ENCODE data around the gene KRT8.
A peak's percentile ranks its signal among the peaks of the same experiment; 100 is the strongest.
"Not testable (repeated sequence)": the region's sequence is repeated elsewhere in the genome, so short reads cannot be mapped to it uniquely, and the experiment has no call there.

The KRT8 gene

DNA sequence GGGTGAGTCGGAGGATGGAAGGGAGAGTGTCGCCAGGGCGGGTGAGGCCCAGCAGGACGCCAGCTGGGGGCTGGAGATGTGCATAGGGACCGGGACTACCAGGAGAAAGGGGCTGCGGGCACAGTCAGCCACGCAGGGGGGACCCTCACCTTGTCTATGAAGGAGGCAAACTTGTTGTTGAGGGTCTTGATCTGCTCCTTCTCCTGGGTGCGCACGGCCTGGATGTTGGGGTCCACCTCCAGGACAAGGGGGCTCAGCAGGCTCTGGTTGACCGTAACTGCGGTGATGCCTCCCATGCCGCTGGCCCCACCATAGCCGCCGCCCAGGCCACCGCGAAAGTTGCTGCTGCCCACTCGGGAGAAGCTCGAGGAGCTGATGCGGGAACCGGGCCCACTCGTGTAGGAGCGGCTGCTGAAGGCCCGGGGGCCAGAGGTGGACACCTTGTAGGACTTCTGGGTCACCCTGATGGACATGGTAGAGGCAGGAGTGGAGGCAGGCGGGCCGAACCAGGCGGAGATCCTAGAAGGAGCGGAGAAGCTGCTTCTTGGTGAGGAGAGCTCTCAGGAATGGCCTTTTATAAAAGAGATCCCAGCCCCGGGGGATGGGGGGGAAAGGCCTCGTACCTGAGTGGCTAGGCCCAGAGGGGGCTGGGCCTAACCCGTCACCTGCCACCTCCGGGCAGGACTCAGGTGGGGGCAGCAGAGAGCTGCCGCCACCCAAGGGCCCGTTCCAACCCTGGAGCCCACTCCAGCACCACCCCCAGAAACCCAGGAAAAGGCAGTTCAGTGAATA lies at the start of gene KRT8:
Gene KRT8, minus strand, starts transcription at position 568 of the 792 bp plus-strand sequence. Its CDS starts 95 bp downstream, at position 473.
- not testable (repeated sequence) for DNase-seq (ENCODE audit: low spot score)

DNA sequence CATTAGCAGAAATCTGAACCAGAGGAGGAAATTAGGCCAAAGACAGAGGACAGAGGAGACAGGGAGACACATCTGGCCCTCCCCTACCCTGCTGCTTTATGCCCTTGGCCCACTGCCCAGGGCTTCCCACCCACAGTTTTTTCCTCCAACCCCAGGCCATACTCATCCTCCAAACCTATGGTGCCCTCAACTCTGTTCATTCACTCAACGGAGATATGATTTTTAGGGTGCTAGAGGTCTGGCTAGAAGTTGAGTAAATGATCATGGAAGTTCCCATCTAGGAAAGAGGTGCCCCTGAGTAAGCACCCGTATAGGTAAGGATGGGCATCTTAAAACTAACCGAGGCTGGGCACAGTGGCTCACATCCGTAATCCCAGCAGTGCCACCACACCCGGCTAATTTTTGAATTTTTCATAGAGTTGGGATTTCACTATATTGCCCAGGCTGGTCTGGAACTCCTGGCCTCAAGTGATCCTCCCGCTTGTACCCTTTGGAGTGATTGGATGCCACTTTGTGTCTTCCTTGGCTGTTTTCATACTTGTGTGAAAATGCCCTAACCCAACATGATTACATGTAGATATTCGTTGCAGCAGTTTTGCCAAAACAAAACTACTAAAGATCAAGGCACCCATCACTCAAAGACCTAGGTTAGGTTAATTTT lies 48.4 kb upstream of the KRT8 start:
- no peak for DNase-seq (ENCODE audit: low spot score)

DNA sequence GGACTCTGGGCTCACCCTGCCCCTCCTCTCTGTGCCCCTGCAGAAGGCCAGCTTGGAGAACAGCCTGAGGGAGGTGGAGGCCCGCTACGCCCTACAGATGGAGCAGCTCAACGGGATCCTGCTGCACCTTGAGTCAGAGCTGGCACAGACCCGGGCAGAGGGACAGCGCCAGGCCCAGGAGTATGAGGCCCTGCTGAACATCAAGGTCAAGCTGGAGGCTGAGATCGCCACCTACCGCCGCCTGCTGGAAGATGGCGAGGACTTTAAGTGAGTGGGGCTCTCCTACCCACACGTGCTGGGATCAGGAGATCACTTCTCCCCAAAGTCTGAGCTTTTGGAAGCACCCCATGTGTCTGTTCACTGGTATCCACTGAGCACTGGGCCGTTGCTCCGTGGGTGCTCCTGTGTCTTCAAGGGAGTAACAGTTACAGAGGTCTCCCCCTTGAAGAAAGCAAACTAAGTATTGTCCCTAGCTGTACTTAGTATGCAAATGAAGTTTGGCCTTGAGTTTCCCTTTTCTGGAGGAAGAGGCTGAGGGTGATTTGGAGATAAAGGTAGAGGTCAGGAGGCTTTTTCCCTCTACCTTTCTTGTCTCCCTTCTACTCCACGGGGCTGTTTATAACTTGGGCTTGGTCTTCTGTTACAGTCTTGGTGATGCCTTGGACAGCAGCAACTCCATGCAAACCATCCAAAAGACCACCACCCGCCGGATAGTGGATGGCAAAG lies 47.4 kb upstream of the KRT8 start:
- no peak for DNase-seq (ENCODE audit: low spot score)

DNA sequence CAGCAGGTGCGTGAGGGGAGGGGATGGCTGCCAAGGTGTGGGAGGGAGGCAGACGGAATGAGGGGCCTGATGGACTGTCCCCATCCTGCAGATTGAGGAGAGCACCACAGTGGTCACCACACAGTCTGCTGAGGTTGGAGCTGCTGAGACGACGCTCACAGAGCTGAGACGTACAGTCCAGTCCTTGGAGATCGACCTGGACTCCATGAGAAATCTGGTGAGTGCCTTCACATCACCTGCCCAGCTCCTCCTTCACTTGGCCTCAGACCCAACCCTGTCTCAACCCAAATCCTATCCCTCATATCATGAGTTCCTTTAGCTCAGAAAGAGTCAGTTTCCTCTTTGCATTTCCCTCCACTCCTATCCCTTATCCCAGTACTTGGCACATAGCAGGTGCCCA lies 46.8 kb upstream of the KRT8 start:
- no peak for DNase-seq (ENCODE audit: low spot score)

DNA sequence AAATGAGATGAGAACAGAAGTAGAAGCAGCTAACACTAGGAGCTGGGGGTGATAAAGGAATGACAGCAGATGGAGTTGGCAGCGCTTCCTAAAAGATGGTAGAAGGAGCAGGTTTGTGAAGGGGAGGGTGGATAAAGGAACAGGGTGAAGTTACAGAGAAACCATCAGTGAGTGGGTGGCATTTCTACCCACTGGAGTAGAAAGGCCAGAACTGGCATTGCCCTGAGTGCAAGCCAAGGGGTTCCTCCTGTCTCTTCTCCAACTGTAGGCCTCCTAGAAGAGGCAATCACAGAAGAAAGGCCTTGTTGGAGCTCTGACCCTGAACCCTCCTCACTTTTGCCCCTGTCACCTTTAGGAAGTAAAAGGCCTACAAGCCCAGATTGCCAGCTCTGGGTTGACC lies 46.2 kb upstream of the KRT8 start:
- DNase-seq (ENCODE audit: low spot score) = no peak

DNA sequence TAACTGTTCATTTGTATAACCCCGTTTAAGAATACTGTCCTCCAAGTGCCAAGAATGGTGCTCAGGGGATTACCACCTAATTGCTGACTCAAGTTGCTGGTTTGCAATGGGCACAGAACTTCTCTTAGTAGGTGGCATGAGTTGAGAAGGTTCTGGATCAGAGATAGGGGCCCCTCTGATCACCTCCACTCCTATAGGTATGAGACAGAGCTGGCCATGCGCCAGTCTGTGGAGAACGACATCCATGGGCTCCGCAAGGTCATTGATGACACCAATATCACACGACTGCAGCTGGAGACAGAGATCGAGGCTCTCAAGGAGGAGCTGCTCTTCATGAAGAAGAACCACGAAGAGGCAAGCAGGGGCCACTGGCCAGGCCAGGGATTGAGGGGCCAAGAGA lies 45.7 kb upstream of the KRT8 start:
- no peak for DNase-seq (ENCODE audit: low spot score)

DNA sequence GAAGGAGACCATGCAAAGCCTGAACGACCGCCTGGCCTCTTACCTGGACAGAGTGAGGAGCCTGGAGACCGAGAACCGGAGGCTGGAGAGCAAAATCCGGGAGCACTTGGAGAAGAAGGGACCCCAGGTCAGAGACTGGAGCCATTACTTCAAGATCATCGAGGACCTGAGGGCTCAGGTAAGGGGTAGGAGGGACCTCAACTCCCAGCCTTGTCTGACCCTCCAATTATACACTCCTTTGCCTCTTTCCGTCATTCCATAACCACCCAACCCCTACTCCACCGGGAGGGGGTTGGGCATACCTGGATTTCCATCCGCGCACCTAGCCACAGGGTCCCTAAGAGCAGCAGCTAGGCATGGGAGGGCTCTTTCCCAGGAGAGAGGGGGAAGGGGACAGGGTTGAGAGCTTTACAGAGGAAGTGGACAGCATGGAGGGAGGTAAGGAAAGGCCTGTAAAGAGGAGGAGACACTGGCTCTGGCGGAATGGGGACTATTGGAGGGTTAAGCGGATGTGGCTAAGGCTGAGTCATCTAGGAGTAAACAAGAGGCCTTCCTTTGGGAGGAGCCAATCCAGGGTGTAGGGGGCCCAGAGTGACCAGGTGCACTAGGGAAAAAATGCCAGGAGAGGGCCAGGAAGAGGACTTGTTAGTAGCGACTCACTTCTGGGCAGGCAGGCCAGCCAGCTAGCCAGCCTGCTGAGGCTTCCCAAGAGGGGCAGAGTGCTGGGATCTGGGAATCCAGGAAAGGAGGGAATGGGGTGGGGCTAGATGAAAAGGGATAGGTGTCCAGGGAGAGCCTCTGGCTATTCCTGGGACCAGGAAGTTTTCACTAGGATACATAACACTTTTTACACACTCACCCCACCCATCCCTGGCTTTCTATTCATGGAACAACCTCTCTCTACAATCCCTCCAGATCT lies 44.8 kb upstream of the KRT8 start:
- peak; percentile 92 for DNase-seq (ENCODE audit: low spot score)

DNA sequence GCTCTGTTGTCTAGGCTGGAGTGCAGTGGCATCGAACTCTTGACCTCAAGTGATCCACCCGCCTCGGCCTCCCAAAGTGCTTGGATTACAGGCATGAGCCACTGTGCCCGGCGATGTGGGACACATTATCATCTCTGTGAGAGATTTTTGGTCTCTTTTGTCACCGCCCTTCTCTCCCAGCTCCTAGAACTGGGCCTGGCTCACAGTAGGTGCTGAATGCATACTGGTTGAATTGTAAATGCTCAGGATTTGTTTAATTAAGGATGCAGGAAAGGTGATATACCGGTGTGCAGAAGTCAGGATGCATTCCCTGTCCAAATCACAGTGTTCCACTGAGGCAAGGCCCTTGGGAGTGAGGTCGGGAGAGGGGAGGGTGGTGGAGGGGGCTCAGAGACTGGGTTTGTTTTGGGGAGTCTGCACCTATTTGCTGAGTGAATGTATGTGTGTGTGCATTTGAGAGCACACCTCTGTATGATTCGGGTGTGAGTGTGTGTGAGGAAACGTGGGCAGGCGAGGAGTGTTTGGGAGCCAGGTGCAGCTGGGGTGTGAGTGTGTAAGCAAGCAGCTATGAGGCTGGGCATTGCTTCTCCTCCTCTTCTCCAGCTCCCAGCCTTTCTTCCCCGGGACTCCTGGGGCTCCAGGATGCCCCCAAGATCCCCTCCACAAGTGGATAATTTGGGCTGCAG lies 43.0 kb upstream of the KRT8 start:
- no peak for DNase-seq (ENCODE audit: low spot score)

DNA sequence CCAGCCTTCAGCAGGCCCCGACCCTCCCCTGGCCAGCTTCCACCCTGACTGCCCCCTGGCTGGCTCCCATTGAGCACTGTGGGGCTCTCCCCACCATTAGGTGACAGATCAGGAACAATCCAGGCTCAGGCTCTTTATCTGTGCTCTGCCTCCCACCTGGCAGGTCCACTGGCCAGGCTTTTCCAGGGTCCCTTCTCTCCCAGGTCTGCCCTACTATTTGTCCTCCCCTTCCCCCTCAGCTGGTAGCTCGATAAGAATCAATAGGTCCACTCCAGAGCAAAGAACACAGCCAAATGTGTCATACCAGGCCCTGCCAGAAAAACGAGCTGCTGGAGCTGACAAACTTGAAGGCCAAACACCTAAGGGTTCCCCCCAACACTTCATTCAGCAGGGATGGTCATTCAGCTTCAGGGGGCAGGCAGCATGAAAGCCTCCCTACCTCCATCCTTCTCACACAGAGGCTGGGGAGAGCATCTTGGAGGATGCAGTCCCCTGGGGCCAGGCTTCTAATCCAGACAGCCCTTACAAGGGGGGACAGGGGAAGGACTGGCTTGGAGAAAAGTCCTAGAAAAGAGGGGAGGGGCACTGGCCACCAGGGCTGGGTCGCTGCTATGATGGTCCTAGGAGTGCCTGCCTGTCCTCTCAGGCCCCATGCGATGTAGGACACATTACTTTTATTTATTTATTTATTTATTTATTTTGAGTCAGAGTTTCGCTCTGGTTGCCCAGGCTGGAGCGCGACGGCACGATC lies 42.1 kb upstream of the KRT8 start:
- DNase-seq (ENCODE audit: low spot score) = no peak

DNA sequence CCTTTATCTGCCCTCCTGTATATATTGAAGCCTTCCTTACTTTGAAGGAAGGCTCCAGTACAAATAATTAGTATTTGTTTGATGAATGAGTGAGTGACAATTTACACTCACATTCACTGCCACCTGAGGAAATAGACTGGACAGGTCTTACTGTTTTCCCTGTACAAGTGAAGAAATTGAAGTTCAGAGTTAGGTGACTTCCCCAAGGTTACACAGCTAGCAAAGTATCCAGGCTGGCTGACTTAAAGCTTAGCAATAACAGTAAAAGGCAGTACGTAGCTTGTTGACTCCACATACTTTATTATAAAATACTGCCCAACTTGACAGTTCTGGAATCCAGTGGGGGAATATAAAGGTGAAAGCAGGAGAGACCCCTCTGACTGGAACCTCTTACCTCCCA lies 41.5 kb upstream of the KRT8 start:
- DNase-seq (ENCODE audit: low spot score) = no peak

DNA sequence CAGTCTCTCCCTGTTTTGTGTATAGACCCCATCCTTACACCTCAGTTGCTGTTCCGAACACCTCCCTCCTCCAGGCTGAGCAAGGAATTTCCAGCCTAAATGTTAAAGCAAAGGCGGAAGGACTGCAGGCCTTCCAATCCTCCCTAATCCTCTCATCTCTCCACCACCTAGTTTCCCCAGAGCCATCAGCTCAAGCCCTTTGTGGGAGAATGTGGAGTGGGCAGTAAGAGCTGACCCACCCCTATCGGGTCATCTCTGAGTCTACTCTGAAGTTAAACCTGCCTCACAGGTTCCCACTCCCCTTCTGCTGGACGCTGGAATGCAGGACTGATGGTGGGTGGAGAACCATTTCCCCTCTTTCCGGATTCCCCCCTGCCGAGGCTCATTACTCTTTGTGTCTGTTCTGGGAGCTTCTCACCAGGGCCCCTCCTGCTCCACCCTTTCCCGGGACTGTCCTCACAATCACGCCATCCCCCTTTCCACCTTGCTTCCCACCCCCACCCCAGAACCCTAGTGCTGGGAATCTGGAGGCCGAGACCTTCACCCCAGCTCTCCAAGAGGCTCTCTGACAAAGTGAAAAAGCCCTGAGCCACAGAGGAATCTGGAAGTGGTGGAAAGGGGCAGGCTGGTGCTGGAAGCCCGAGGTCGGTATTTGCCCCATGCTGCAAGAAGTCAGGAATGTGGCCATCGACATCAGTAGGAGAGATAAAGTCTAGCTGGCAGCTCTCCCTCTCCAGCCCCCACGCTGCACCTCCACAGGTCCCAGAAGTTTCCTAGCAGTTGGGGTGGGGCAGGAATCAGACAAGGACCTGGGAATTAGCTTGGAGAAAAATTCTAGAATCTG lies 40.7 kb upstream of the KRT8 start:
- peak; percentile 72 for DNase-seq (ENCODE audit: low spot score)

DNA sequence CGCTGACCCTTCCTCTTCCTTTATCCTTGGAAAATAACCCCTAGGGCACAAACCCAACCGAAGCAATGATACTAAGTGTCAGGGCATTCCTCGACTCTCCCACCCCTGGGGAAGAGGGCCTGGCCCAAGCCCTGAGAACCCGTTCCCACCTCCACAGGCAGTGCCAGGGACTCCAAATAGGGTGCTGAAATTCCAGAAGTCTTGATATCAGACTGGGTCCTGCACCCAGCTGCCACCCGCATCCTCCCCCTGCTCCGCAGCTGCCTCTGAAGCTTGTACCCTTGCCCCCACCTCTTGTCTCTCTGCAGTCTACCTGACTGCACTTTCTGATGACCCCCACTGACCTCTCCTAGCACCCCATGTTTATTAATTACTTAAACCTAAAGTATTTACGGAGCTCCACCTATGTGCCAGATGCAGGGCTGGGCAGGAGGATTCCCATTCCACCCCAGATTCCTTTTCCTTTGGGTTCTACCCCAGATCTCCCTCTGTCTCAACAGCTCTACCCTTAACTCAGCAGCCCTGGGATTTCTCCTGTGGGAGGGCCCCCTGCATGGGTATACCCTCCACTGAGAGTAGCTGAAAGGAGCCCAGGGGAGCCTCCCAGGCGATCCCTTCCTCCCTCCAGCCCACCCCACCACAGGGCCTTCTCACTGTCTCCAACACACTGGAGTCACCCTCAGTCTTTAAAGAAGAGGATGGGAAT lies 40.0 kb upstream of the KRT8 start:
- DNase-seq (ENCODE audit: low spot score) = no peak

DNA sequence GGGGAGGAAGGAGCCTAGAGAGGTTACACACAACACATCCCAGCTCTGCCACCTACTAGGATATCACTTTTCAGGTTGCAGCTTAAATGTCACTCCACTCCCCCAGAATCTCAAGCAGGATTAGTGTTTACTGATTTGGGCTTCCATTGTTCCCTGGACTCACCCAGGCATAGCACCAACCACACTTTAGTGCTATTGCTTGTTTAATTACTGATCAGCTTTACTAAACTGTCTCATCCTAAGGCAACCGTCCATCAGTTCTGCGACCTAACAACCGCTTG lies 38.0 kb upstream of the KRT8 start:
- DNase-seq (ENCODE audit: low spot score) = no peak

DNA sequence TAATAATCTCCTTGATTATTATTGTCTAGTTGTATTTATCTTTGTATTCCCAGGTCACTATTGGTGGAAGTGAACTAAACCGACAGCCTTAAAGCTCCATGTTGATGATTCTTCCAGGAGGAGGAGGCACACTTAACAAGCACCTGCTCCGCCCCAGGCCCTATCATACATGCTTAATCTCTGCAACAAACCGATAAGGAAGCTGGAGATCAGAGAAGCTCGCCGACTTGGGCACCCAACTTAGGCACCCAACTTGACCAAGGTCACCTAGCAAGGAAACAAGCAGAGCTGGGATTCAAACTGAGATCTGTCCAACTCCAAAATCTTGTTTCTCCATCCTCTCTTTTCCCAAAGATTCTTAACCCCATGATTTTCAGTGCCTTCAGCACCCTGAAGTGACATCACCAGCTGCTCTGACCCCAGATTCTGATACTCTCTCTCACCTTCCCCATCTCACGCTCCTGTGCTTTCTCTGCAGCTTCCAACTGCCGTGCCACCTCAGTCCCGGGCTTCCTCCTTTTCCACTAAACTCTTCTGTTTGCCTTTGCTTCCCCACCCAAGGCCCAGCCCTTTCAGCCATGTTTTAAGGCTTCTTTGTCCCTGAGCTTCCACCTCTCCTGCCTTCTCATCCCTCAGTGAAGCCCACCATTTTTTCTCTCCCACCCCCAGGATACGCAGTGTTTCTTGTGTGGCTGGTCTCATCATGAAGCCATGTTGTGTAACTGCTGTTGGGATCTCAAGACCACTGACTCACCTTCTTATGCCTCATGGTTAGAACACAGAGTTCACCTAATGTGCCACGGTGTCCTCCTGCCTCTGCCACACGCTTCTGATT lies 37.4 kb upstream of the KRT8 start:
- DNase-seq (ENCODE audit: low spot score) = no peak

DNA sequence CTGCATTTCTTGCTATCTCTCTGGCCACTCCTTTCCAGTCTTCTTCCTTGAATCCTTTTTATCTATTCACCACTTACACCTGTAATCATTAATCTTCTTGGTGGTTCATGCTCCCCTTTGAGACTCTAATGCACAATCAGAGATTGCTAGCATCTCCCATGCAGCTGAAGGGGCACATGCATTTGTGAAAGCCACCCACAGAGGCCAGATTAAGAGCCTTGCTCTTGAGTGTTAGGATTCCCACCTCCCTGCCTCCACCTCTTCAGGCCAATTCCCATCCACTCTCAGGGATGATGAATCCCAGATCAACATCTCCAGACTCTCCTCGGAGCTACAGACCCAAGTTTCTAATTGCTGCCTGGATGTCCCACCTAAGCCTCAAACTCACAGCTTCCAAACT lies 24.7 kb upstream of the KRT8 start:
- DNase-seq (ENCODE audit: low spot score) = no peak

DNA sequence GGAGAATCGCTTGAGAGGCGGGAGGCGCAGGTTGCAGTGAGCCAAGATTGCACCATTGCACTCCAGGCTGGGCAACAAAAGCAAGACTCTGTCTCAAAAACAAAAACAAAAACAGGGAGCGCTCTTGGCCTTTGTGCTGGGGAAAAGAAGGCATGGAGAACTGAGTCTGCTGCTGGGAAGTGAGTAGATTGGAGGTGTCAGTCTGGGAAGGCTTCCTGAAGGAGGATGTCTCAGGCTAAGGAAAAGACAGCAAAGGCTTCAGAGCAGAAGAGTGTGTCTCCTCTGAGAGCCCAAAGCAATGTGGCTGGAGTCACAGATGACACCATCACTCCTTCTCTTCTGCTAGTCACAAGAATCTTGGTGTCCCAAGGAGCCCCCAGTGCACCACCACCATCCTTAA lies 23.1 kb upstream of the KRT8 start:
- no peak for DNase-seq (ENCODE audit: low spot score)

DNA sequence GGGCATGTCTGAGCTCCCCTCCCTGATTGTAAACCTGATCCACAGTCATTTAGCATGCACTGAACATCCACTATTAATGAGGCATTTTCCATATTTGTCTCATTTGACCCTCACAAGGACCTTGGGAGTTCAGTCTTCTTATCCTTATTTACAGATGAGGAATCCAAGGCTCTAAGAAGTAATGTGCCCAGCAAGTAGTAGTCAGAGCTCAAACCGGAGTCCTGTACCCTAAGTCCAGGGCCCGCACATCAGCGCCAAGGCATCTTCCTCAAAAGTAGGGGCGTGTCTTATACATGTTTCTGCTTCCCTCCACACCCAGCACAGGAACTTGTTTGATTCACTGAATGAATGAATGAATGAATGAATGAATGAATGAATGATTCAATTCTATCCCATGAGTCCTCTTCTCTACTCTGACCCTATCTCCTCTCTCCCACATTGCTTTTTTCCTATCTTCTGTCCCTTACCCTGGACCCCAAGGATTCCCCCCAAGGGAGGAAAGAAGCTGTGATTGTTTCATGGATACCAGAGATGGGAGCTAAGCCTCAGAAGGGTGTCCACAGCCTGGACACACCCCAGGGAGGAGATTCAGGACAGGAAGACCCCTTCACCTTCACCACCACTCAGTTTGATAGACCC lies 21.8 kb upstream of the KRT8 start:
- no peak for DNase-seq (ENCODE audit: low spot score)

Data from hepatic stellate cell (primary cell).